Measurements from ENCODE around the gene RCOR1. TPM values are rescaled to one million over a fixed set of nuclear protein-coding genes. Genes with fewer than 3 reads are reported as not detected.

RCOR1 gene
- total RNA-seq, 1 experiment from 2014 or later, result 25.4 TPM

- ATAC-seq (no peak), DNase-seq (ENCODE audit: low spot score) (no peak)
- H3K27ac Mint-ChIP-seq, result peak overlapping the region; percentile 12; the same call in 1 of the 2 replicates
- TF ChIP-seq CDX4 (CRISPR knock-in tag; IDR thresholded peaks at IDR 0.05; ENCODE audit: borderline replicate concordance), result no peak
- no peak for TF ChIP-seq SMAD3 (CRISPR knock-in tag; IDR thresholded peaks at IDR 0.05; ENCODE audit: borderline replicate concordance)
- TF ChIP-seq, protein P1, sequence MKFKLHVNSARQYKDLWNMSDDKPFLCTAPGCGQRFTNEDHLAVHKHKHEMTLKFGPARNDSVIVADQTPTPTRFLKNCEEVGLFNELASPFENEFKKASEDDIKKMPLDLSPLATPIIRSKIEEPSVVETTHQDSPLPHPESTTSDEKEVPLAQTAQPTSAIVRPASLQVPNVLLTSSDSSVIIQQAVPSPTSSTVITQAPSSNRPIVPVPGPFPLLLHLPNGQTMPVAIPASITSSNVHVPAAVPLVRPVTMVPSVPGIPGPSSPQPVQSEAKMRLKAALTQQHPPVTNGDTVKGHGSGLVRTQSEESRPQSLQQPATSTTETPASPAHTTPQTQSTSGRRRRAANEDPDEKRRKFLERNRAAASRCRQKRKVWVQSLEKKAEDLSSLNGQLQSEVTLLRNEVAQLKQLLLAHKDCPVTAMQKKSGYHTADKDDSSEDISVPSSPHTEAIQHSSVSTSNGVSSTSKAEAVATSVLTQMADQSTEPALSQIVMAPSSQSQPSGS (CRISPR knock-in tag; IDR thresholded peaks at IDR 0.05; ENCODE audit: borderline replicate concordance, low read depth), result no peak
- TF ChIP-seq E2F1 (CRISPR knock-in tag; IDR thresholded peaks at IDR 0.05), result no peak
- no peak for TF ChIP-seq FOXP1 (CRISPR knock-in tag; IDR thresholded peaks at IDR 0.05; ENCODE audit: borderline replicate concordance)
- TF ChIP-seq, protein P2, sequence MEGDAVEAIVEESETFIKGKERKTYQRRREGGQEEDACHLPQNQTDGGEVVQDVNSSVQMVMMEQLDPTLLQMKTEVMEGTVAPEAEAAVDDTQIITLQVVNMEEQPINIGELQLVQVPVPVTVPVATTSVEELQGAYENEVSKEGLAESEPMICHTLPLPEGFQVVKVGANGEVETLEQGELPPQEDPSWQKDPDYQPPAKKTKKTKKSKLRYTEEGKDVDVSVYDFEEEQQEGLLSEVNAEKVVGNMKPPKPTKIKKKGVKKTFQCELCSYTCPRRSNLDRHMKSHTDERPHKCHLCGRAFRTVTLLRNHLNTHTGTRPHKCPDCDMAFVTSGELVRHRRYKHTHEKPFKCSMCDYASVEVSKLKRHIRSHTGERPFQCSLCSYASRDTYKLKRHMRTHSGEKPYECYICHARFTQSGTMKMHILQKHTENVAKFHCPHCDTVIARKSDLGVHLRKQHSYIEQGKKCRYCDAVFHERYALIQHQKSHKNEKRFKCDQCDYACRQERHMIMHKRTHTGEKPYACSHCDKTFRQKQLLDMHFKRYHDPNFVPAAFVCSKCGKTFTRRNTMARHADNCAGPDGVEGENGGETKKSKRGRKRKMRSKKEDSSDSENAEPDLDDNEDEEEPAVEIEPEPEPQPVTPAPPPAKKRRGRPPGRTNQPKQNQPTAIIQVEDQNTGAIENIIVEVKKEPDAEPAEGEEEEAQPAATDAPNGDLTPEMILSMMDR (IDR thresholded peaks at IDR 0.05), result no peak
- no peak for TF ChIP-seq ZNF396 (CRISPR knock-in tag; IDR thresholded peaks at IDR 0.05; ENCODE audit: borderline replicate concordance)
- no peak for TF ChIP-seq TCF7 (CRISPR knock-in tag; IDR thresholded peaks at IDR 0.05; ENCODE audit: low read depth)
- no peak for TF ChIP-seq FOXK1 (CRISPR knock-in tag; IDR thresholded peaks at IDR 0.05)
- TF ChIP-seq ATF1 (CRISPR knock-in tag; IDR thresholded peaks at IDR 0.05), result no peak
- no peak for TF ChIP-seq KAT7 (CRISPR knock-in tag; IDR thresholded peaks at IDR 0.05; ENCODE audit: borderline replicate concordance)
- no peak for TF ChIP-seq ZNF416 (CRISPR knock-in tag; IDR thresholded peaks at IDR 0.05)
- no peak for TF ChIP-seq ZNF138 (CRISPR knock-in tag; conservative IDR thresholded peaks at IDR 0.05)
- TF ChIP-seq, protein P3, sequence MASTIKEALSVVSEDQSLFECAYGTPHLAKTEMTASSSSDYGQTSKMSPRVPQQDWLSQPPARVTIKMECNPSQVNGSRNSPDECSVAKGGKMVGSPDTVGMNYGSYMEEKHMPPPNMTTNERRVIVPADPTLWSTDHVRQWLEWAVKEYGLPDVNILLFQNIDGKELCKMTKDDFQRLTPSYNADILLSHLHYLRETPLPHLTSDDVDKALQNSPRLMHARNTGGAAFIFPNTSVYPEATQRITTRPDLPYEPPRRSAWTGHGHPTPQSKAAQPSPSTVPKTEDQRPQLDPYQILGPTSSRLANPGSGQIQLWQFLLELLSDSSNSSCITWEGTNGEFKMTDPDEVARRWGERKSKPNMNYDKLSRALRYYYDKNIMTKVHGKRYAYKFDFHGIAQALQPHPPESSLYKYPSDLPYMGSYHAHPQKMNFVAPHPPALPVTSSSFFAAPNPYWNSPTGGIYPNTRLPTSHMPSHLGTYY (CRISPR knock-in tag; IDR thresholded peaks at IDR 0.05), result no peak
- TF ChIP-seq ZNF121 (CRISPR knock-in tag; IDR thresholded peaks at IDR 0.05), result no peak
- H3K36me3 Mint-ChIP-seq, result no peaks in the 10 kb centered on the region
- ChIA-PET CTCF (interaction anchor here (1.9 kb wide), 1 partner anchor 85 kb away, joined by 7 read pairs; no protein-coding TSS in a partner anchor), POLR2A (no interaction called here)
- H3K4me3 Mint-ChIP-seq, result peak overlapping the region; percentile 70
- peaks cover 17% of the 10 kb centered on the region for H3K27me3 Mint-ChIP-seq (ENCODE audit: low read depth)
- H3K9me3 Mint-ChIP-seq, result no peaks in the 10 kb centered on the region
- H3K4me1 Mint-ChIP-seq, result peaks cover 33% of the 10 kb centered on the region
These were observed 187.3 kb downstream of the RCOR1 start for GRCh38 chr14:102779574-102780315.

Other genes with a start within 250 kb of the RCOR1 start
- 38.3 to 43.8 TPM (median 39.5 TPM) in 3 replicates for gene CINP, start 229.8 kb upstream of the RCOR1 start, total RNA-seq (2021)
- gene TECPR2, start 229.7 kb upstream of the RCOR1 start, total RNA-seq (2021), result 19.8 to 25.0 TPM (median 21.3 TPM) in 3 replicates
- 55.6 to 63.8 TPM (median 56.6 TPM) in 3 replicates for gene ANKRD9, start 82.9 kb upstream of the RCOR1 start, total RNA-seq (2021)
- 8.2 to 11.2 TPM (median 9.6 TPM) in 3 replicates for gene TRAF3, start 184.8 kb downstream of the RCOR1 start, total RNA-seq (2021)